Lower leg skin (tissue), 4 donors: ENCODE data around the gene TMEM198. TPM values are rescaled to one million over a fixed set of nuclear protein-coding genes. Genes with fewer than 3 reads are reported as not detected.

Experiments
- DNase-seq, 2 donors: peaks; one replicate each; pipeline ENCODE4 v3.0.0-alpha.2; 2019; ENCODE audit warnings: low spot score in 2 of 2
- H3K4me3 ChIP-seq: fragments of 200-600 bp; sonication (generic); 2 replicates; pipeline ENCODE4 v1.5.1; 2017; ENCODE audit warnings: mild to moderate bottlenecking, low read depth; ENCODE audit not compliant: poor library complexity, severe bottlenecking
- POLR2A ChIP-seq, 2 donors: fragments of 450-650 bp; IDR thresholded peaks; one replicate each; pipeline ENCODE4 v1.6.1; 2016 to 2017; ENCODE audit warnings: antibody characterized with exemption in 2 of 2, mild to moderate bottlenecking in 1 of 2, moderate library complexity in 1 of 2
- WGBS, 2 donors: methylation state at CpG; one replicate each; pipeline ENCODE4 v1.1.5; 2018; 5-methylcytosine and 5-hydroxymethylcytosine counted together
- intact Hi-C: fragments of 100-400 bp; cut with DNase I; formaldehyde crosslinking; loops from one replicate; pipeline ENCODE4 v1.15.0; 2023; ENCODE audit warnings: low total_unique reads
- total RNA-seq, 4 donors: library from RNA; depleted of rRNA; stranded (reverse); fragments of >200 nt; gene quantifications; one replicate each; pipeline ENCODE4 v1.1.0, GENCODE V29; 2016
- TF ChIP-seq, protein P1 (sequence below), 3 donors: fragments of 450-650 bp; IDR thresholded peaks; one replicate each; pipeline ENCODE4 v1.5.1; 2016; ENCODE audit warnings: antibody characterized with exemption in 3 of 3, mild to moderate bottlenecking in 3 of 3, moderate library complexity in 2 of 3

Gene TMEM198
- total RNA-seq, 4 donors from 2014 or later = 0.17 to 2.1 (median 1.0) TPM

- DNase-seq = no peak
- no peak for TF ChIP-seq POLR2A (IDR thresholded peaks at IDR 0.05)
- H3K4me3 ChIP-seq = no peak overlapping the region
- WGBS, 2 donors = 21 to 27% methylated on average over 13 to 16 of the region's 16 CpGs
- intact Hi-C loops = no loop called here
Observed at GRCh38 chr2:219512524-219513216, 31.2 kb upstream of the TMEM198 start.

DNA sequence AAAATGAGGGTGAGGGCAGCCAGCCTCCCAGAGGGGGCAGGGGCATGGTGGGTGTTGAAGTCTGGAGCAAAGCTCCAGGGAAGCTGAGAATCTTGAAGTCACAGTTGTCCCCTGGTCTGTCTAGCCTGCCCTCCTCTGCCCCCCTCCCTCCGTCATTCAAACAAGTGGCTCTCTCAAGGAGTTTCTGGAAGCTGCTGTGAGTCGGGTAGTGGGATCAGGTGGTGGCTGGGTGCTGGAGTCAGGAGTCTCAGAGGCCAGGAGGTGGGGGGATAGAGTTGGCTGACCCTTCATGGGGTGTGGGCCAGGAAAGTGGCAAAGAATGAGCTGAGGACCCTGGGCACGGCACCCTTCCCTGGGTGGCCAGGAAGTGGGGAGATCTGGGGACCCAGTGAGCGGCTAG, 30.0 kb upstream of the TMEM198 start:
- intact Hi-C loops = no loop called here
- H3K4me3 ChIP-seq = no peak overlapping the region

GRCh38 chr2:219514196-219514761, 29.5 kb upstream of the TMEM198 start, which contains the start of gene ASIC4:
Gene ASIC4 (plus strand): TSS chr2:219514482. CDS start chr2:219514725, 243 bp downstream.
- WGBS, 2 donors = 7 to 14% methylated on average over 27 to 31 of the region's 31 CpGs
- DNase-seq = no peak
- H3K4me3 ChIP-seq = no peak within 1 kb of the TSS
- intact Hi-C loops = no loop called here
- TF ChIP-seq, protein P1, sequence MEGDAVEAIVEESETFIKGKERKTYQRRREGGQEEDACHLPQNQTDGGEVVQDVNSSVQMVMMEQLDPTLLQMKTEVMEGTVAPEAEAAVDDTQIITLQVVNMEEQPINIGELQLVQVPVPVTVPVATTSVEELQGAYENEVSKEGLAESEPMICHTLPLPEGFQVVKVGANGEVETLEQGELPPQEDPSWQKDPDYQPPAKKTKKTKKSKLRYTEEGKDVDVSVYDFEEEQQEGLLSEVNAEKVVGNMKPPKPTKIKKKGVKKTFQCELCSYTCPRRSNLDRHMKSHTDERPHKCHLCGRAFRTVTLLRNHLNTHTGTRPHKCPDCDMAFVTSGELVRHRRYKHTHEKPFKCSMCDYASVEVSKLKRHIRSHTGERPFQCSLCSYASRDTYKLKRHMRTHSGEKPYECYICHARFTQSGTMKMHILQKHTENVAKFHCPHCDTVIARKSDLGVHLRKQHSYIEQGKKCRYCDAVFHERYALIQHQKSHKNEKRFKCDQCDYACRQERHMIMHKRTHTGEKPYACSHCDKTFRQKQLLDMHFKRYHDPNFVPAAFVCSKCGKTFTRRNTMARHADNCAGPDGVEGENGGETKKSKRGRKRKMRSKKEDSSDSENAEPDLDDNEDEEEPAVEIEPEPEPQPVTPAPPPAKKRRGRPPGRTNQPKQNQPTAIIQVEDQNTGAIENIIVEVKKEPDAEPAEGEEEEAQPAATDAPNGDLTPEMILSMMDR (IDR thresholded peaks at IDR 0.05) = no peak
- TF ChIP-seq POLR2A (IDR thresholded peaks at IDR 0.05) = no peak

More for the DNA sequence above, 30.0 kb upstream of the TMEM198 start:
- 12 to 23% methylated on average over 4 of the region's 4 CpGs for WGBS, 2 donors
- TF ChIP-seq, protein P1 (IDR thresholded peaks at IDR 0.05) = no peak
- TF ChIP-seq POLR2A (IDR thresholded peaks at IDR 0.05) = no peak
- DNase-seq = no peak

GRCh38 chr2:219514836-219515235, 29.0 kb upstream of the TMEM198 start:
- TF ChIP-seq, protein P1 (IDR thresholded peaks at IDR 0.05) = no peak
- TF ChIP-seq POLR2A (IDR thresholded peaks at IDR 0.05) = no peak
- H3K4me3 ChIP-seq = no peak overlapping the region
- intact Hi-C loops = no loop called here
- 86 to 89% methylated on average over 9 to 21 of the region's 21 CpGs for WGBS, 2 donors
- DNase-seq = no peak

- WGBS, 2 donors = 65 to 73% methylated on average over 17 of the region's 17 CpGs
- intact Hi-C loops = no loop called here
- no peak for DNase-seq
- TF ChIP-seq POLR2A (IDR thresholded peaks at IDR 0.05) = no peak
- TF ChIP-seq, protein P1 (IDR thresholded peaks at IDR 0.05) = no peak
- no peak overlapping the region for H3K4me3 ChIP-seq
Observed at GRCh38 chr2:219515874-219516629, 27.8 kb upstream of the TMEM198 start.

GRCh38 chr2:219516888-219517287, 26.9 kb upstream of the TMEM198 start:
- WGBS, 2 donors = 56 to 69% methylated on average over 7 of the region's 7 CpGs
- intact Hi-C loops = no loop called here
- no peak overlapping the region for H3K4me3 ChIP-seq
- TF ChIP-seq POLR2A (IDR thresholded peaks at IDR 0.05) = no peak
- TF ChIP-seq, protein P1 (IDR thresholded peaks at IDR 0.05) = no peak
- no peak for DNase-seq
